HG03039 (cell line): Measurements from ENCODE around the gene PIGT.

ENCODE experiments used
- ATAC-seq: cut with Tn5 transposase; IDR thresholded peaks from one replicate; pipeline ENCODE4 v1.9.1; 2021; ENCODE audit warnings: mild to moderate bottlenecking, moderate library complexity; ENCODE audit not compliant: unreplicated experiment

Gene PIGT

DNA sequence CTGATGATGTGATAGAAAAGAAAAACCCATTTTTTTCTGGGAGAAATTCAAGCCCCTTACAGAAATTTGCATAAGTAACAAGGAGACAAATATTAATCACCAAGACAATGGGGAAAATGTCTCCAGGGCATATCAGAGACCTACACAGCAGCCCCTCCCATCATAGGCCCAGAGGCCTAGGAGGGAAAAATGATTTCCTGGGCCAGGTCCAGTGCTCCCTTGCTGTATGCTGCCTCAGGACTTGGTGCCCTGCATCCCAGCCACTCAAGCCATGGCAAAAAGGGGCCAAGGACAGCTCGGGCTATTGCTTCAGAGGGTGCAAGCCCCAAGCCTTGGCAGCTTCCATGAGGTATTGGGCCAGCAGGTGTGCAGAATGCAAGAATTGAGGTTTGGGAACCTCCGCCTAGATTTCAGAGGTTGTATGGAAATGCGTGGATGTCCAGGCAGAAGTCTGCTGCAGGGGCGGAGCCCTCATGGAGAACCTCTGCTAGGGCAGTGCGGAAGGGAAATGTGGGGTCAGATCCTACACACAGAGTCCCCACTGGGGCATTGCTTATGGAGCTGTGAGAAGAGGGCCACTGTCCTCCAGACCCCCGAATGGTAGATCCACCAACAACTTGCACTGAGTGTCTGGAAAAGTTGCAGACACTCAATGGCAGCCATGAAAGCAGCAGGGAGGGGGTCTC lies 15.5 kb upstream of the PIGT start:
- no peak for ATAC-seq

DNA sequence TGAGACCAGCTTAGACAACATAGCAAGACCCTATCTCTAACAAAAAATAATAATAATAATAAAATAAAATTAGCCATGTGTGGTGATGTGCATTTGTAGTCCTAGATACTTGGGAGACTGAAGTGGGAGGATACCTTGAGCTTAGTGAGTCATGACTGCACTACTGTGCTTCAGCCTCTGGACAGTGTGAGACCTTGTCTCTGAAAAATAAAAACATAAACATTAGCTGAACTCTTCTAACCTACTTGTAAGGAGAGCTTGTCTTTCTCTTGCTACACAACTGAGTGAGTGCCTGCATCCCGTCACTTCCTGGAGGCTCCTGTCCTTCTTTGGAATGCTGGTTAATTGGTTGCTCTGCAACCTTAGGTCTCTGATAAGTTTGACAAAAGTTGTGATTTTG lies 13.0 kb upstream of the PIGT start:
- no peak for ATAC-seq

DNA sequence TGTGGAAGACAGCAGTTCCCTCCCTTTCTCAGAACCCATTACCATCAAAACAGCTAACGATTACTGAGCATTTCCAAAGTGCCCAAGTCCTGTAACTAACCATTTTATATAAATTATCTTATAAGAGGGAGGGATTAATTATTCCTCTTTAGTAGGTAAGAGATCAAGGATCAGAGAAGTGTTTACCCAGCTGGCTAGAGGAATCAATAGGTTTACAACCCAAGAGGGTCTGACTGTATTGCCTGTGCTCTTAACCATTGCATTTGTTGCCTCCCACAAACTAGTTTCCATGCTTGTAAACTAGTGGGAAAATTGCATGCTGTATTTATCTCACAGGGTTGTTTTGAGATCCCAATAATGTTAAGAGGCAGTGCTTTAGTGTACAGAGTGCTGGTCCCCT lies 11.5 kb upstream of the PIGT start:
- ATAC-seq, result no peak

DNA sequence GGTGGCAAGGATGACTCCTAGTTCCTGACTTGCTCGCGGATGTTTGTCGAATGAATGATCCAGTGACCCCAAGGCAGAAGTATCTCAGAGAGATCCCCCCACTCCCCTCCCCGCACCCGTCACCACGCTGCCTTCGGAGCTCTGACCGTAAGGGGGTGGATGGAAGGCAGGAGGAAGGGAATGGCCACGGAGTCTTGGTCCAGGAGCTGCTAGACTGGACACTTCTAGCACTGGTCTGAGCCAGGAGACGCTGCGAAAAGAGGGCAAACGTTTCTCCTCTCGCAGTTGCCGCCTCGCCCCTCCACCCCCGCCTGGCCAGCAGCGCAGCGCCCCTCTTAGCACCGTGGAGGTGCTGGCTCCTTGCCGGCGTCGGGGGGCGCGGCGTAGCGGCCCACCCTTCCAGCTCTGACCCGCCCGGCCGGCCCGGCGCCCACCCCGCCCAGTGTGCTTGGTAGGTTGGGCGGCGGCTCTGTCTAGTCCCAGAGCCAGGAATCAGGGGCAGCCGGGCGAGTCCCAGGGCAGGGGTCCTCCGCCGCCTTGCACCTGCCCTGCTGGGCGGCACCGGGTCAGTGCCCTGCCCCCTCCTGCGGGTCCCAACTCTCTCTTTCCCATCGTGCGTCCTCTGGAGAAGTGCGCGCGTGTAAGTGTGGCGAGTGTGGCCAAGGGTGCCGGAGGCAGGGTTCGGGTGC lies 10.2 kb upstream of the PIGT start:
- ATAC-seq, result no peak

DNA sequence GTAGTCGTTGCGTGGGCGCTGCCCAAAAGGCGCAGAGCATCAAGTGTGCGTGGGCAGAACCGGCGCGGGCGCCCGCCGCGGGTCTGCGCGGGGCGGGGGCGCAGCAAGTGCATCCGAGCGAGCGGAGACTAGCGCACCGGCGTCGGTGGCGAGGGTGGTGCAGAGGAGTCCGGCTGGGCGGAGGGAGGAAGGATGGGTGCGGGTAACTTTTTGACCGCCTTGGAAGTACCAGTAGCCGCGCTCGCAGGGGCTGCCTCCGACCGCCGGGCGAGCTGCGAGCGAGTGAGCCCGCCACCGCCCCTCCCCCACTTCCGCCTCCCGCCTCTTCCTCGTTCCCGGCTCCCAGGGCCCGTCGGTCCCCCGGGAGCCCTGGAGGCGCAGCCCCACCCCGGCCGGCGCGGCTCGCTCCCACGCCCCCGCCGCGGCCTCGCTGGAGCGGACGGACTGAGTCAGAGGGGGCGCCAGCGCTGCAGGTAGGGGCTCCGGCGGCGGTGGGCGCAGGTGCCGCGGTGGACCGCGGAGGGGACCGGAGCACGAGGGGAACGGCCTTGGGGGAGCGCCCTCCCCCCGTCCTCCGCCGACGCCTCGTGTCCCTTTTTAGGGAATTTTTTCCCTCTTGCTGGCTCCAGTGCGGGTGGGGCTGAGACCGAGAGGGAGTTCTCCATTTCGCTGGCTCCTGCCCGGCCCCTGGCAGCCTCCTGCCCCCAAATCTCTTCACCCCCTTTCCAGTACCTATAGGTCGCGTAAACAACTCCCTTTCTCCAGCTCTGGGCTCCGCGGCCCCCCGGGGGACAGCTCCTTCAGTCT lies 9.5 kb upstream of the PIGT start:
- no peak for ATAC-seq

DNA sequence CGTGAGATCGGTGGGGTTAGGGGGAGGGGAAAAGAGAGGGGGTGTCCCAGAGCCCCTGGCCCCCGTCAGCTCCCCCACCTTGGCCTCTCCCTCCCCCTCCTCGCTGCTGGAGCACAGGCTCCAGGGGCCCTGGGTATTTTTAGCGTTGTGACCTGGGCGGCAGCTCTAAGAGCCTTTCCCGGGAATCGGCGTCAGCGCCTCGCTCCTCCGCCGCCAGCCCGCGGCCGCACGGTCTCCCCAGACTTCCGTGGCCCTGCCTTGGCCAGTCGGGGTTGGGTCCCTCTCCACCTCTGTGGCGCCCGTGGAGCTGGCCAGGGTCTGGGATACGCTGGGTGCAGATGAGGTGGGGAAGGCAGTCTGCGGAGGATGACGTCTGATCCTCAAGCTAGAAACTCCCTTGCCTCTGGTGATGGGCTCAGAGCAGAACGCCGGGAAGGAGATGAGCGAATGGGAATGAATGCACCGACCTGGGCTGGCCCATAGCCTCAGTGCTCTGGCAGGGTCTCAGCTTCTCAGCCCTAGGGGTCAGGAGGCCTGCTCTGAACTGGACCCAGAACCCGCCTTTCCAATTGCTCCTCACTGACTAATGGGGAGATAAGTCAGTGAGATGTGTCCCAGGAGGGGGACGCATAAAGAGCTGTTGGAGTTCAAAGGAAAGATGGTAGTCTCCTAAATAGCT lies 8.7 kb upstream of the PIGT start:
- no peak for ATAC-seq

DNA sequence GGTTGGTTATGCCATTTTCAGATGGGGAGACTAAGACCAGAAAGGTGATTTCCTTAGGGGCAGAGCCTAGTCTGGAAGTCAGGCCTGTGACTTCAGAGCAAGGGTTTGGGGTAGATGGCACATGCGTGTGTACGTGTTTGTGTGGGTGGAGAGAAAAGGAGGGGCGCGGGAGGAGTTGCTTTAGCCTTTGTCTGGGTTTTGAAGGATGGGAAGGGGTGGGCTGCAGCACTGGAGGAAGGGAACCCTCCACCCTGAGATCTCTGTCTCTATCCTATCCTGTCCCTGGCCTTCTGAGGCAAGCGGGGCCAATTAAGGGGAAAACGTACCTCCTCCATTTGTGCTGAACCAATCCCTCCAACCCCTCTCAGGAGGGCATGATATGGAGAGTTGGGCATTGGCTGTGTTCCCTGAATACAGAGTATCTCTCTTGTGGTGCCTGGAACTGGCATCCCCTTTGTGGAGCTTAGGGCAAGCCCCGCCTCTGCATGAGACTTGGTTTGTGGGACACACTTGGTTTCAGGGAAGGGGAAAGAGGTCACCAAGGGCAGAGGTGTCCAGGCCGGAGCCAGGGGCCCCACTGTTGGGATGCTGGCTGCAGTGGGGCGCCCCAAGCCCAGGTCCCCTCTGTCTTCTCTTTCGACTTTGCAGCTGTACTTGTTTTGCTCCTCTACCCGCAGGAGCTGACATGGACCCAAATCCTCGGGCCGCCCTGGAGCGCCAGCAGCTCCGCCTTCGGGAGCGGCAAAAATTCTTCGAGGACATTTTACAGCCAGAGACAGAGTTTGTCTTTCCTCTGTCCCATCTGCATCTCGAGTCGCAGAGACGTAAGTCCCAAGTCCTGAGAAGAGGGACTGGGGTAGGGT lies 7.9 kb upstream of the PIGT start, which contains the start of gene DBNDD2:
DBNDD2 (plus strand) TSS at position 507 of the 863 bp plus-strand sequence; CDS start at position 686, 179 bp downstream.
- no peak for ATAC-seq

DNA sequence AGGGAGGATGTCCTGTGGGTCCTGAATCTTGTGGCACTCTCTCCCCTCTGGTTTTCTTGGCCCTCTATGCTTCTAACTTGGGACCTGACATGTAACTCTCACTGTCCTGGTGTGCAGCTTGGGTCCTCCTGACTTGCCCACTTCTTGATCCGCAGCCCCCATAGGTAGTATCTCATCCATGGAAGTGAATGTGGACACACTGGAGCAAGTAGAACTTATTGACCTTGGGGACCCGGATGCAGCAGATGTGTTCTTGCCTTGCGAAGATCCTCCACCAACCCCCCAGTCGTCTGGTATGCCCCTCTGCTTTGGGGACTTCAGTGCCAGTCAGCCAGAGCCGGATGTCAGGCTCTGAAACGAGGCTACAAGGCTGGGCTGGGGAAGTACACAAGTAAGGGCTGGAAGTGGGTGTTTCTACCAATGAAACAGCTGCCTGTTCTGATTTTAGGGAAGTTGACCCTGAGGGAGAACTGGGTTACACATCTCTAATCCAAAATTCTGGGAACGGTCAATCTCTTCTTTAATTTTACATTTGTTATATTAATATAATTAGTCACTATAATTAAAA lies 7.2 kb upstream of the PIGT start:
- ATAC-seq, result no peak

DNA sequence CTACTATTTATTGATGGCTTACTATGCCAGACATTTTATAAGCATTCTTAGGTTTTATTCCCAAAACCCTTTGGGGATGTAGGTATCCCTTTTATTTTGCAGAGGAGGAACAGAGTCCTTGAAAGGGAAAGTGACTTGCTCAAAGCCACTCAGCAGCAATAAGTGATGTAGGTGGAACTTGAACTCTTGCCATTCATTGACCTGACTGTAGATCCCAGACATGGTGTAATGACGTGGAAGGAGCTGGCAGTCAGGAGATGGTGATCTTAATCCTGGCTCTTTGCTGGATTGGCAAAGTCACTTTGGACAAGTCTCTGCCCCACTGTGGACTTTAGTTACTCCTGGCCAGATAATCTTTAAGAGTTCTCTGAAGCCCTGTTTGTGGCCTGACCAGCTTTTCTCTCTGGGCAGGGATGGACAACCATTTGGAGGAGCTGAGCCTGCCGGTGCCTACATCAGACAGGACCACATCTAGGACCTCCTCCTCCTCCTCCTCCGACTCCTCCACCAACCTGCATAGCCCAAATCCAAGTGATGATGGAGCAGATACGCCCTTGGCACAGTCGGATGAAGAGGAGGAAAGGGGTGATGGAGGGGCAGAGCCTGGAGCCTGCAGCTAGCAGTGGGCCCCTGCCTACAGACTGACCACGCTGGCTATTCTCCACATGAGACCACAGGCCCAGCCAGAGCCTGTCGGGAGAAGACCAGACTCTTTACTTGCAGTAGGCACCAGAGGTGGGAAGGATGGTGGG lies 6.2 kb upstream of the PIGT start:
- ATAC-seq, result no peak

DNA sequence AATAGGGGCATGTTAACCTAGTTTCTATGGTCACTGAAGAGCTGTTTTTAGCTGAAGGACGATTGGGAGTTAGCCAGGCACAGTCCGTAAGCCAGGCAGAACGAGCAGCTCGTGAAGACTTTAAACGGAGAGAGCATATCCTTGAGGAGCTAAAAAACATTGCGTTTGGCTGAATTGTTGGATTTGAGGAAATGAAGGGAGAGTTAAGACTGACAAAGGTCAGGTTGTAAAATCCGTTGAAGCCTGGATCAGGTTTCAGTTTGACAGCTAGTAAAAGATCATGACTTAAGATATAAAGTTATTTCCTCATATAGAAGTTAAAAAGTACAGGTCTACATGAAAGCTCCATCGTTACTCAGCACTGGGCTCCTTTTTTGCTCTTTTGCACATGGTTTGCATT lies 5.1 kb upstream of the PIGT start:
- no peak for ATAC-seq

DNA sequence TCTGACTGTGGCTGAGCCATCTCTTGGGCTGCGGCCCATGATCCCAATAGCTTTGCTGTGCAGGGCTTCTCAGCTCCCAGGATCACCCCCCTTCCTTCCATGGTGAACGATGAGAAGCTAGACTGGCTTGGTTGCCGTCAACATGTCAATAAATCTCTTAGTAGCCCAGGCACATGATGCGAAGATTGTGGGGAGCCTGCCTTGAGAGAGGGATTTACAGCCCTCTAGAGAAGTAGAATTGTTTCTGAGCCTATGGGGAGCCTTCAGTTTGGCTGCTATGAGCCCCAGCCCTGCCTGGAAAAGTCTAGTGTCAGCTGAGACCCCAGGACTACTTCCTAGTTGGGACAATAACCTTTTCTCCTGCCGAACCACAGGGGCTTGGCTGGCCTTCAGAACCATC lies 3.3 kb upstream of the PIGT start:
- no peak for ATAC-seq

DNA sequence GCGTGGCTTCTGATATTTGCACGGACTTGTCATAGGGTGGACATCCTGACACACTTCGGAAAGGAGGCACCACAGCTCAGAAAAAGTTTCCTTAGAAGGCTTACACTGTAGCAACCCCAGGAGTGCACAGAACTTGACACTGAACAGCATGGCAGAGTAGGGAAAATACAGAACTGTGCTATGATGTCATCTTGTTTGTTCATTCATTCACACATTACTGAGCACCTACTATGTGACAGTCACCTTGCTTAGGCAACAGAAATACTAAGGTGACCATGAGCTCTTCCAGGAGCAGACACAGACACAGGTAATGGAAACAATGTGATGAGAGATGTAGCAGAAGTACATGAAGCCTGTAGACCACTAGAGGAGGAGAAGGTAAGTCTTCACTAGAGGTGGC lies 2.5 kb upstream of the PIGT start:
- ATAC-seq, result no peak

DNA sequence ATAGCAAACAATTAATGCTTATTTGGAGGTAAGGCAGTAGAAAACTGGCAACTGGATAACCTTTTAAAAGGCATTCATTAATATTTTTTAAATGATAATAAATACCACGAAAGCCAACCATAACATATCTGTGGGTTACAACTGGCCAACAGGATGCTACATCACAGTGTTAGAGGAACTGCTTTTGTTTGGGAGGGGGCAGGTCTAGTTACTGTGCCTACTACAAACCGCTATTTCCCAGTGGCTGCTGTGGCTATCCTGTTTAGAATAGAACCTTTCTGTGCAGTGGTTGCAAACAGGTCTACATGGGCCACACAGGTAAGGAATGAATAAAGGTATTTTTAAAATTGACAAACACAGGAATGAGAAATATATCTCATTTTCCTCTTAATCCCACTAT lies 976 bp downstream of the PIGT start:
- ATAC-seq, result no peak

DNA sequence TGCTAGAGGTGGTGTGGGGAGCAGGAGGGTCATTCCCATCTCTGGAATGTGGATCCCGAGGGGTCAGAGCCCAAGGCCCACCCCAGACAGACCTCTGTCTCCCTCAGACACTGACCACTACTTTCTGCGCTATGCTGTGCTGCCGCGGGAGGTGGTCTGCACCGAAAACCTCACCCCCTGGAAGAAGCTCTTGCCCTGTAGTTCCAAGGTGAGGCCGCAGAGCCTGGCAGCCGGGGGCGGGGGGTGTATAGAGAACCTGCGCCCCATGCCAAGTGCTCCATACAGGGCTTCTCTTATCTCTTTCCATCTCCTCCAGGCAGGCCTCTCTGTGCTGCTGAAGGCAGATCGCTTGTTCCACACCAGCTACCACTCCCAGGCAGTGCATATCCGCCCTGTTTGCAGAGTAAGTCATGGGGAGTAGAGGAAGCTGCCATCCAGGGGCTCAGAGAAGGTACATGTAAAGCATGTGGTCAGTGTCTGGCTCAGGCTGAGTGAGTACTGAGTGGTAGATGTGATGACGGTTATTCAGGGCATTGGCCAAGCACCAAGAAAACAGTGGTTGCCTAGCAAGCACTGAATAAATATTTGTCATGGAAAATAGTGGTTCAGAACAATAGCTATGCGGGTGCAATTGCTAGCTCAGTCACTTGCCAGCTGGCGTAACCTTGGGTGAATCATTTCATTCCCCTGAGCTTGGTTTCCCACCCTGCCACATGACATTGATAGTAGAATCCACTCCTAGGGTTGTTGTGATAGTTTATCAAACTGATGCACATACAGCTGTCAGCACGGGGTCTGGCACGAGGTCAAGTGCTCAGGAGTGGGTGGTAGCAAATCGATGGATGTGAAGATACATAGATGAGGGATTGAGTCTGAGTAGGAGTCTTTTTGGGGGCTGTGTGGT lies 3.5 kb downstream of the PIGT start:
- ATAC-seq, result peak; percentile 48

DNA sequence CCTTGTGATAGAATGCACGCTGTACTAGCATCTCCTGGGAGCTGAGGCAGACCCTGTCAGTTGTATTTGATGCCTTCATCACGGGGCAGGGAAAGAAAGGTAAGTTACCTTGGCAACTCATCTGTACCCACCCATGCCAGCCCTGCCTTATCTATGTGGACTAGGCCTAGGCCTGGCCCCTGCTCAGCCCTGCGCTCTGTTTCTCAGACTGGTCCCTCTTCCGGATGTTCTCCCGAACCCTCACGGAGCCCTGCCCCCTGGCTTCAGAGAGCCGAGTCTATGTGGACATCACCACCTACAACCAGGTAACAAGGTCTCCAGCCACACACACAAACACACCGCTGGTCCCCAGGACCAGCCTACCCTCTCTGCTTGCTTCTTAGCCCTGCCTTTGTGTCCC lies 4.2 kb downstream of the PIGT start:
- ATAC-seq, result no peak

DNA sequence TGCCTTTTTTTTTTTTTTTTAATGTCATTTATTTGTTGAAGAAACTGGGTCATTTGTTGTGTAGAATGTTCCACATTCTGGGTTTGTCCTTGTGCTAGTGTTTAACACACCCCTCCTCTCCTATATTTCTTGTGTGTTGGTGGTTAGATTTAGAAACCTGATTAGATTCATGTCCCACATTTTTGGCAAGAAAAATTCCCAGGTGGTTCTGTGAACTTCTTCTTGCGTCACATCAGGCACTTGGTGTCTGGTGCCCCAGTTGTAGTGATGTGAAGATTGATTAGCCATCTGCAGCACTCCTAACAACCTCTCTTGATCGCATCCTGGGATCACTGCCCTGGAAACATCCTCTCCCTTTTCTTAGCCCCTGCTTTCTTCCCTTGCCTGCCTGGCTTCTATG lies 7.8 kb downstream of the PIGT start:
- ATAC-seq, result no peak

DNA sequence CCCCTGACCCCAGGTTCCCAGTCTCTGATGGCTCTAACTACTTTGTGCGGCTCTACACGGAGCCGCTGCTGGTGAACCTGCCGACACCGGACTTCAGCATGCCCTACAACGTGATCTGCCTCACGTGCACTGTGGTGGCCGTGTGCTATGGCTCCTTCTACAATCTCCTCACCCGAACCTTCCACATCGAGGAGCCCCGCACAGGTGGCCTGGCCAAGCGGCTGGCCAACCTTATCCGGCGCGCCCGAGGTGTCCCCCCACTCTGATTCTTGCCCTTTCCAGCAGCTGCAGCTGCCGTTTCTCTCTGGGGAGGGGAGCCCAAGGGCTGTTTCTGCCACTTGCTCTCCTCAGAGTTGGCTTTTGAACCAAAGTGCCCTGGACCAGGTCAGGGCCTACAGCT lies 9.6 kb downstream of the PIGT start:
- no peak for ATAC-seq

DNA sequence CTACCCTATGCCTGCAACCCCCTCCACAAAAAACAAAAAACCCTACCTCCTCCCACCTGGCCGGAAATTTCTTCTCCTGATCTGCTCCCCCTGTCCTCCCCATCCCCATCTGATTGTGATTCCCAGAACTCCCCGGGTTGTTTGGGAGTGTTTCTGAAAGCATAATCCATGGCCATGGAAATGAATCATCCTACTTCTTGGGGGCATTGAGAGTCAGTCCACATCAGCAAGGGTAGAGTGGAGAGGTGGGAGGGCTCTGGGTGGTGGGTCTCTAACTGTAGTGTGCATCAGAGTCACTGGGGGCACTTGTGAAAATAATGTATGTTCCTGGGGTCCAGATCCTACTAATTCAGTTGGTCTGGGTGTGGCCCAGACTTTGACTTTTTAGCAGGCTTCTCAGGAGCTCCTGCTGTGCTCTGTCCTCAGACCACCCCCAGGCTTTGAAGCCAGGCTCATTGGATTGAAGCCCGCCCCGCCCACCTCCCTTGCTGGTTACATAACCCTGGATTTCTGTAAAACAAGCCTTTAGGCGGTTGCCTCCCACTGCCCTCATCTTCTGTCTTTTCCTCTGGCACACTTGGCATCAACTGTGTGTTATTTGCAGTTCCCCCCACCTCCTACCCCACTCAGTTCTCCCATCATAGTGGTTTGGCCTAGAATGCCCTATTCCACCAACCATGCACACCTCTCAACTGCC lies 10.5 kb downstream of the PIGT start:
- no peak for ATAC-seq
